ENCODE results near the gene SLC7A8.
"Not testable (repeated sequence)": the region's sequence is repeated elsewhere in the genome, so short reads cannot be mapped to it uniquely, and the experiment has no call there.

SLC7A8 gene

DNA sequence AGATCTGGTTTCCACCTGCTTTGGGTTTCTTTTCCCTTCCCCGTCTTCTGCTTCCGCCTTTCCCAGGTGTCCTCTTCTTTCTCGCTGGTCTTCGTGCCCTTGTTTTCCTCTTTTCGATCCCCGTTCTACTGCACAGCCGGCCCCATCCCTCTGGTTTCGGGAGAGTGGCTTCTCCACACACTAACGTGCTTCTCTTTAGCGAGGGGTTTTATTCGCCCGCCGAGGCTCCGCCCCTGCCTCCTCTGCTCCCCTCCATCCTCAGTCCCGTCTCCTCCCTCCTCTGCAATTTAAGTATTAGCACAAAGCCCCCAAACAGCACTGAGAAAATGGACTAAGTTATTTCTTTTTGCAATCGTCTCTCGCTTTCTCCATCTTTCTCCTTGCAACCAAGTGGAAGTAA lies at the start of gene SLC7A8:
TSS of gene SLC7A8 (minus strand) at position 182 of the 400 bp plus-strand sequence. CDS start 746 bp downstream, outside the sequence.
- no peak for DNase-seq (ENCODE audit: low spot score)
- in situ Hi-C loops (cut with MboI; ENCODE audit: low sequenced_read_pairs, unreplicated experiment) = loop anchor here (10.0 kb wide), 1 partner anchor 59 kb away; no protein-coding TSS in a partner anchor

GRCh38 chr14:23232241-23232808 lies 48.9 kb upstream of the SLC7A8 start:
- in situ Hi-C loops (cut with MboI; ENCODE audit: low sequenced_read_pairs, unreplicated experiment); DNase-seq (ENCODE audit: low spot score): not testable (repeated sequence)

More for the DNA sequence above, at the start of gene SLC7A8:
- TF ChIP-seq, protein P1, sequence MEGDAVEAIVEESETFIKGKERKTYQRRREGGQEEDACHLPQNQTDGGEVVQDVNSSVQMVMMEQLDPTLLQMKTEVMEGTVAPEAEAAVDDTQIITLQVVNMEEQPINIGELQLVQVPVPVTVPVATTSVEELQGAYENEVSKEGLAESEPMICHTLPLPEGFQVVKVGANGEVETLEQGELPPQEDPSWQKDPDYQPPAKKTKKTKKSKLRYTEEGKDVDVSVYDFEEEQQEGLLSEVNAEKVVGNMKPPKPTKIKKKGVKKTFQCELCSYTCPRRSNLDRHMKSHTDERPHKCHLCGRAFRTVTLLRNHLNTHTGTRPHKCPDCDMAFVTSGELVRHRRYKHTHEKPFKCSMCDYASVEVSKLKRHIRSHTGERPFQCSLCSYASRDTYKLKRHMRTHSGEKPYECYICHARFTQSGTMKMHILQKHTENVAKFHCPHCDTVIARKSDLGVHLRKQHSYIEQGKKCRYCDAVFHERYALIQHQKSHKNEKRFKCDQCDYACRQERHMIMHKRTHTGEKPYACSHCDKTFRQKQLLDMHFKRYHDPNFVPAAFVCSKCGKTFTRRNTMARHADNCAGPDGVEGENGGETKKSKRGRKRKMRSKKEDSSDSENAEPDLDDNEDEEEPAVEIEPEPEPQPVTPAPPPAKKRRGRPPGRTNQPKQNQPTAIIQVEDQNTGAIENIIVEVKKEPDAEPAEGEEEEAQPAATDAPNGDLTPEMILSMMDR (IDR thresholded peaks at IDR 0.05; ENCODE audit: borderline replicate concordance, control extremely low read depth, extremely low read depth, insufficient read depth, missing control alignments) = no peak

GRCh38 chr14:23228812-23229211 lies 45.4 kb upstream of the SLC7A8 start:
- DNase-seq (ENCODE audit: low spot score) = no peak
- in situ Hi-C loops (cut with MboI; ENCODE audit: low sequenced_read_pairs, unreplicated experiment) = no loop called here
- TF ChIP-seq, protein P1 (IDR thresholded peaks at IDR 0.05; ENCODE audit: borderline replicate concordance, control extremely low read depth, extremely low read depth, insufficient read depth, missing control alignments) = no peak

GRCh38 chr14:23227566-23227965 lies 44.1 kb upstream of the SLC7A8 start:
- in situ Hi-C loops (cut with MboI; ENCODE audit: low sequenced_read_pairs, unreplicated experiment) = no loop called here
- DNase-seq (ENCODE audit: low spot score) = no peak
- TF ChIP-seq, protein P1 (IDR thresholded peaks at IDR 0.05; ENCODE audit: borderline replicate concordance, control extremely low read depth, extremely low read depth, insufficient read depth, missing control alignments) = no peak

GRCh38 chr14:23224958-23225357 lies 41.5 kb upstream of the SLC7A8 start:
- DNase-seq (ENCODE audit: low spot score); in situ Hi-C loops (cut with MboI; ENCODE audit: low sequenced_read_pairs, unreplicated experiment): not testable (repeated sequence)

DNA sequence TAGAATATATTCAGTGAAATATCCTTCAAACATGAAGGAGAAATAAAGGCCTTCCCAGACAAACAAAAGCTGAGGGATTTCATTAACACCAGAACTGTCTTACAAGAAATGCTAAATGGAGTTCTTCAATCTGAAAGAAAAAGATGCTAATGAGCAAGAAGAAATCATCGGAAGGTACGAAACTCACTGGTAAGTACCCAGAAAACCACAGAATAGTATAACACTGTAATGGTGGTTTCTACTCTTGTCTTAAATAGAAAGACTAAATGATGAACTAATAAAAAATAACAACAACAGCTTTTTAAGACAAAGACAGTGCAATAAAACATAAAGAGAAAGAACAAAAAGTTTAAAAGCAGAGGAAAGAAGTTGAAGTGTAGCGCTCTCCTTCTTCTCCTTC lies 35.6 kb upstream of the SLC7A8 start:
- in situ Hi-C loops (cut with MboI; ENCODE audit: low sequenced_read_pairs, unreplicated experiment) = no loop called here
- DNase-seq (ENCODE audit: low spot score) = no peak
- TF ChIP-seq, protein P1 (IDR thresholded peaks at IDR 0.05; ENCODE audit: borderline replicate concordance, control extremely low read depth, extremely low read depth, insufficient read depth, missing control alignments) = no peak

DNA sequence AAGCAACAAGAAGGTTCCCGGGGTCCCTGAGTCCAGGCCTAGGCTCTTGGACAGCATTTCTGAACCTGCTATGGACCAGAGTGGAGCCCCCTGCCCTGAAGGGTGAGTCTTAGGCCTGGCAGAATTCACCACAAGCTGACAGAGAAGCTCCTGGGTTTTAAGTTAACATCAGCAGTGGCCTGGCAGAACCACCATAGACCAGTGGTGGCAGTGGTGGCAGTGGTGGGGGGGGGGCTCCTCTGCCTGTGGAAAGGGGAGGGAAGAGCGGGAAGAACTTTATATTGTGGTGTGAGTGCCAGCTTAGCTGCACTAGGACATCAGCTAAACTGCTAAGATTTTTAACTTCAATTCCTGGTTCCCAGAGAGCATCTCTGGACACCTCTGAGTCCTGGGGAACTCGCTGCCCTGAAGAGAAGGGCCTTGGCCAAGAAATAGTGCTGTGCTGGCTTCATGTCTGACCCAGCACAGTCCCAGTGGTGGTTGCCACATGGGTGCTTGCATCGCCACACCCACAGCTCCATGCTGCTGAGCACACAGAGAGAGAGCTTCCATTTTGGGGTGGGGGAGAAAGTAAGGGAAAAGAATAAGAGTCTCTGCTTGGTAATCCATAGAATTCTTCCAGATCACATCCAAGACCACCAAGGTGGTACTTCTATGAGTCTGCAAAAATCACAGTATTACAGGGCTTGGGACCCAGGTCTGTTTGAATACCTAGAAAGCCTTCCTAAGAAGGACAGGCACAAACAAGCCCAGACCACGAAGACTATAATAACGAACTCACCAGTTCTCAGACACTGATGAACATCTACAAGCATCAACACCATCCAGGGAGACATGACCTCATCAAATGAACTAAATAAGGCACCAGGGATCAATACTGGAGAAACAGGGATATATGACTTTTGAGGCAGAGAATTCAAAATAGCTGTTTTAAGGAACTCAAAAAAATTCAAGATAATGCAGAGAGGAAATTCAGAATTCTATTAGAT lies 33.9 kb upstream of the SLC7A8 start:
- no peak for DNase-seq (ENCODE audit: low spot score)
- in situ Hi-C loops (cut with MboI; ENCODE audit: low sequenced_read_pairs, unreplicated experiment) = no loop called here
- TF ChIP-seq, protein P1 (IDR thresholded peaks at IDR 0.05; ENCODE audit: borderline replicate concordance, control extremely low read depth, extremely low read depth, insufficient read depth, missing control alignments) = no peak

All from GM13976 (cell line).